Pulmonary artery endothelial cell (primary cell): ENCODE results near the gene NHLRC4. TPM values are rescaled to one million over a fixed set of nuclear protein-coding genes. Genes with fewer than 3 reads are reported as not detected.
A peak's percentile ranks its signal among the peaks of the same experiment; 100 is the strongest.

Source experiments
- DNase-seq: peaks from one replicate; pipeline ENCODE4 v3.0.0-alpha.2; 2011; ENCODE audit warnings: low read depth, low spot score
- total RNA-seq: library from RNA; depleted of rRNA; stranded (reverse); fragments of >200 nt; gene quantifications from 2 replicates; pipeline ENCODE4 v1.2.3, GENCODE V29; 2014

The NHLRC4 gene, protein sequence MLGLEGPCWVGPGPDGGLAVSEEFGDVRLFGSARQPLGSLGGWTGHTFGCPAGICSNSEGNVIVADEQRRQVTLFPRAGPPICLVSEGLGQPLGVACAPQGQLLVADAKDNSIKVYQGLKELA
- 0.71 and 2.1 TPM in 2 replicates for total RNA-seq

DNA sequence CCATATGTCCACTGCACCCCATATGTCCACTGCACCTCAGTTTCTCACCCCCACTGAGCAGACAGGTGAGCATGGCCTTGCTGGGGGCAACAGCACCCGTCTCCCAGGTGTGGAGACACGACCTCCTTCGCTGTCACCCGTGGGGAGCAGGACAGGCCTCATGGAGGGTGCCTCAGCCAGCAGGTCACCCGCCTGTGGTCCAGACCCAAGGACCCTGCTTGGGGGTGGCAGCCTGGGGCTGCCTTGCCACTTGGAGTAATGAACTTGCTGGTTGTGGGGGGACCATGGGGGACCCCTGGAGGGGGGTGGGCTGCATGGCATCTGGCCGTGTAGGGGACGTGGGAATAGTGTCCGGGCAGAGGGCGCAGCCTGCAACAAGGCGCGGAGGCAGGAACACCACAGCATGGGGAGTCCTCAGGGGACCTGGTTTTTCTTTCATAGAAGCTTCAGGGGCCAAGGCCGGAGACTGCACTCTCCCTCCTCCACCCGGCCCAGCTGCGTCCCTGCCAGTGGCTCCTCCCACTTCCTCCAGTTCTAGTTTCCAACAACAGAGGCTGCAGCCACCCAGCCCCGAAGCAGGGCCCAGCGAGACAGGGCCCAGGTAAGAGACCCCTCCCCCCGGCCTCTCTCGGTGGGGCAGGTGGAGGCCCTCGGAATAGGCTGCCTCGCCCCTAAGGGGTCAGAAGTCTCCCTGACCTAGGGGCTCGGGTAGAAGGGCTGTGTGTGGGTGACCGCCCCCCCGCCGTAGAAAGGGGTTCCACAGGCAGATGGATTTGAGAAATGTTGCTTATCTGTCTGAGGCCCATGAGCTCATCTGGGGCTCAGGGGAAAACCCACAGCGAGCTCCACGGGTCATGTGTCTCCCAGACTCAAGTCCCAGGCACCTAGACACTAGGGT, at the start of gene NHLRC4:
TSS of gene NHLRC4 (plus strand) at position 531 of the 898 bp plus-strand sequence. CDS start 1,043 bp downstream, outside the sequence.
- peak; percentile 19 for DNase-seq

DNA sequence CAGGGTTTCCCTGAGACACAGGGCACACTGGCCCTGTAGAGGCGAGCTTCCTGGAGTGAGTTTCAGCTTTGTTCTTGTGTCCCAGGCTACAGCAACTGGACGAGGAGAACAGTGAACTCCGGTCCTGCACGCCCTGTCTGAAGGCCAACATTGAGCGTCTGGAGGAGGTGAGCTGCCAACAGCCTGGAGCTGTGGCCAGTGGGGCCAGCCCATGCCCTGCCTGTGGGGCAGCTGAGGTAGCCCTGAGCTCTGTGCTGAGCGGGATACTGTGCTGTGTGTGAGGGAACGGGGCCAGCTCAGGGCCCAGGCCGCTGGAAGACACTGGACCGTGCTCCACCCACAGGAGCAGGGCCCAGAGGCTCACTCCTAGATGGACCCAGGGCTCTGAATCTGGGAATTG, 47.9 kb upstream of the NHLRC4 start:
- DNase-seq: no peak

DNA sequence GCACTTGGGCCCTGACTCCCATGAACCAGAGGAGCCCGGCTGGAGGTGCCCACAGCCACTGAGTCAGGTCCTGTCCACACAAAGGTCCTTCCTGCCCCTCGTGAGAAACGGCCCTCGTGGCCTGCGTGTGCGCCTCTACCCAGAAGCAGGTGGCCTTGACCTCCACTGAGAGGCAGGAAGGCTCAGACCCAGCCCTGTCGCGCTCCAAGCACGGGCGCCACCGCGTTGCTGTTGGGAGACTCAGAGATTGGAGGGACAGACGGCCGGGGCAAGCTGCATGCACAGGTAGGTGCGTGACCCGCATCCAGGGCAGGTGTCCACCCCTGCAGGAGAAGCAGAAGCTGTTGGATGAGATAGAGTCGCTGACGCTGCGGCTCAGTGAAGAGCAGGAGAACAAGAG, 47.4 kb upstream of the NHLRC4 start:
- DNase-seq: no peak

DNA sequence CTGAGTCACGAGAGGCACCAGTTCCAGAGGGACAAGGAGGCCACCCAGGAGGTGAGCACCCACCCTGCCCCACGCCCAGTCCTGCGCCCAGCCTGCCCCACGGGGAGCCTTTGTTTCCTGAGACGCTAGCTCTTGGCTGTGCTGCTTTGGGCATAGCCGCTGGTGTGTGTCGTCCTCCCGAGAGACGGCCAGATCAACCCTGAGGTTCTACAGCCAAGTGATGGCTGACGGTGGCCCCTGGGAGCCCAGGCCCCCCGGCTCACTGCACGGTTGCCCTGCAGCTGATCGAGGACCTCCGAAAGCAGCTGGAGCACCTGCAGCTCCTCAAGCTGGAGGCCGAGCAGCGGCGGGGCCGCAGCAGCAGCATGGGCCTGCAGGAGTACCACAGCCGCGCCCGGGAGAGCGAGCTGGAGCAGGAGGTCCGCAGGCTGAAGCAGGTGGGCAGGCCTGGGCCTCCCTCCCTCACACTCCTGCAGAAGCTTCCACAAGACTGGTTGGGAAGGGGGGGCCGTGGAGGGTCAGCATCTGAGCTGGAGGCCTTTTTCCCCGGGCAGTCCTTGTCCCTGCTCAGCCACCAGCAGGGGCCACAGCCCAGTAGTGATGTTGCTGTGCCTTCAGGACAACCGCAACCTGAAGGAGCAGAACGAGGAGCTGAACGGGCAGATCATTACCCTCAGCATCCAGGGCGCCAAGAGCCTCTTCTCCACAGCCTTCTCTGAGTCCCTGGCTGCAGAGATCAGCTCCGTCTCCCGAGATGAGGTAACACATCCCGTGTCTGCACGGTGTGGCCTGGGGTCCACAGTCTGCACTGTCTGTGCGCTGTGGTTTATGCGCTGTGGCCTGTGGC, 46.7 kb upstream of the NHLRC4 start:
- no peak for DNase-seq

DNA sequence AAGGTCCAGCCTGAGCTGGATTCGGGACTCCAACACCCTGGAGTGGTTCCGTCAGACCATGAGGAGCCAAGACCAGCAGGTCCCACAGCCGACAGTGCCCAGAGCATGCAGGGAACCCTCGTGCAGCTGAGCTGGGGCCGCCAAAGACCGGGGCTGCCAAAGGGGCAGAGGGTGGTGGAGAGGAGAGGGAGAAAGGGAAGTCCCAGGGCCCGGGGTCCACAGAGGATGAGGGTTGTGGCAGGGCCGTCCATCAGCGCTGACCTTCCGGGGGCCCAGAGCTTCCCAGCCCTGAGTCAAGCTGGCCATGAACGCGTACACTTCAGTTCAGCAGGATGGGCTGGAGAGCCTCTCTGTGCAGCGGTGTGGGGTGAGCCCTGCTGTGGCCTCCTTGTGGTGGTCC, 46.0 kb upstream of the NHLRC4 start:
- DNase-seq: no peak

DNA sequence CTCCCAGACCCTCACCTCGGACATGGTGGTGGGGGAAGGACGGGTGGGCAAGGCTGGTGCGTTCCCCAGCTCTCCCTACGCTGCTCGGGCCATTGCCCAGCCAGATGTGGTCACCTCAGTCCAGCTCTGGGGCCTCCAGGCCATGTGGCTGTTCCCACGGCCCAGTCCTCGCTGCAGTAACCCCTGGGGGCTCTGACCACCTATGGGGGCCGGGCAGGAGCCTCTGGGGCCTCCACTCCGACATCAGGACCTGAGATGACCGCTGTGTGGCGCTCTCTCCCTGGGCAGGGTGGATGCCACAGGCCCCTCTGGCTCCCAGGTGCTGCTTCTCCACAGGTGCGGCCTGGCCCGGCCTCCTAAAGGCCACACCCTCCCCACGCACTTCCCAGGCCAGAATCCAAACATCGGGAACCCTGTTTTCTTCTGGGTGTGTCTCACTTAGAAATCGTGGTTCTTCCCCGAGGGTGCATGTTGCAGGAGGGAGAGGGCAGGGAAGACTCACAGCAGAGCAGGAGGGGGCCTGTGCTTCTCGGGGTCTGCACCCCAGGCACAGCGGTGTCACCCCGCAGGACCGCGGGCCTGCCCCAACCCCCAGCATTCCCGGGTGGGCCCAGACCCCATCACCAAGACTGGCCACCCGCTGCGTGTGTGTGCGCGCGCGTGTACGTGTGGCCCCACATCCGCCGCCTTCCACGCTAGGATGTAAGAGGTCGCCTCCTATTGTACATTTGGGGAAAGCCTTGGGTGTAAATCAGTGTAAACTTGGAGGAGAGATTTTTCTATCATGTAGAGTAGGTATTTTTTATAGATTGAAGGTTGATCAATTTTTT, 45.2 kb upstream of the NHLRC4 start:
- no peak for DNase-seq

DNA sequence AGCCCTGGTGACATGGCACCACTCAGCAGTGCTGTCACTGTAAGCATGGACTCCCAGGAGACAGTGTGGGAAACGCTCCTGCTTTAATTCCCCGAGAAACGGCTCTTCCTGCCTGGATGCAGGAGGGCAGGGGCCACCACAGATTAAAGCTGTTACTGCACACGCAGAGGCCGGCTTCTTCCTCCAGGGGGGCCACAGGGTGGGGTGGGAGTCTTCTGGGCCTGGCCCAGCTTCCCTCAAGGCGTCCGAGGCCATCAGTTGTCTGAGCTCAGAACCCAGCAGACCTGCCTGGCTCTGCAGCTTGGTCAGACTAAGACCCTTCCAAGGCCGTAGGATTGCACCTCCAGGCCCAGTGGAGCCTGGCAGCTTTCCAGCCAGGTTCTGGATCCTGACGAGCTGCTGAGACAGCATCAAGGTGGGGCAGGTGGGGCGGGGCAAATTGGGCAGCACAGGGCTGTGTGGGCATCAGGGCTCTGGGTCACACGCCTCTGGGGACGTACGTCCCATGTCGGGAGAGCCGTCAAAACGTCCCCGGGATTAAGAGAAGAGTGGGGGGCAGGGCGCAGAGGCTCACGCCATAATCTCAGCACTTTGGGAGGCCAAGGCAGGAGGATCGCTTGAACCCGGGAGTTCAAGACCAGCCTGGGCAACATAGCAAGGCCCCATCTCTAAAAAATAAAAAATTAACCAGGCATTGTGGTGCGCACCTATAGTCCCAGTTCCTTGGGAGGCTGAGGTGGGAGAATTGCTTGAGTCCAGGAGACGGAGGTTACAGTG, 44.3 kb upstream of the NHLRC4 start:
- DNase-seq: no peak

DNA sequence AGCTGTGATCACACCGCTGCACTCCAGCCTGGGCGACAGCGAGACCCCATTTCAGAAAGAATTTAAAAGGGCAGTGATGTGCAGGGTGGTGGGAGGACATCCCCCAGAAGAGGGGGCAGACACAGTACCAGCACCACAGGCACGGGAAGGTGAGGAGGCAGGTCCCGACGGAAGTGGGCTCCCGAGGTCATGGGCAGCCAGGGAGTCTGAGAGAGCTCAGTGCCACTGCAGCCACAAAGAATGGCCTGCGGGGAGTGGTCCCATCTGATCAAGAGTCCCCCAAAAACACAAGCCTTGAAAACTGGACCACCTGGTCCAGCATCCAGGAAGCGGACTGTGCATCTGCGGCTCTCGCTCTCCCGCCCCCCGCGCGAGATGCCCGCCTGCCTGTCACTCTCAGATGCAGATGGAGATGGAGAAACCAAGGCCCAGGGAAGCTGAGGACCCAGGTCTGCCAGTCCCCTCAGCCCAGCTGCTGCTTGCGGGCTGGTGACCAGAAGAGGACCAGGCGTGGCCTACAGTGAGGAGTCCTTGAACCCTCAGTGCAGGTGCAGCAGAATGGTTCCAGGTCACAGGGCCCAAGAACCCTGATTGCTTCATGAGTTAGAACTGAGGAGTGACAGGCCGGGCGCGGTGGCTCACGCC, 43.6 kb upstream of the NHLRC4 start:
- no peak for DNase-seq

DNA sequence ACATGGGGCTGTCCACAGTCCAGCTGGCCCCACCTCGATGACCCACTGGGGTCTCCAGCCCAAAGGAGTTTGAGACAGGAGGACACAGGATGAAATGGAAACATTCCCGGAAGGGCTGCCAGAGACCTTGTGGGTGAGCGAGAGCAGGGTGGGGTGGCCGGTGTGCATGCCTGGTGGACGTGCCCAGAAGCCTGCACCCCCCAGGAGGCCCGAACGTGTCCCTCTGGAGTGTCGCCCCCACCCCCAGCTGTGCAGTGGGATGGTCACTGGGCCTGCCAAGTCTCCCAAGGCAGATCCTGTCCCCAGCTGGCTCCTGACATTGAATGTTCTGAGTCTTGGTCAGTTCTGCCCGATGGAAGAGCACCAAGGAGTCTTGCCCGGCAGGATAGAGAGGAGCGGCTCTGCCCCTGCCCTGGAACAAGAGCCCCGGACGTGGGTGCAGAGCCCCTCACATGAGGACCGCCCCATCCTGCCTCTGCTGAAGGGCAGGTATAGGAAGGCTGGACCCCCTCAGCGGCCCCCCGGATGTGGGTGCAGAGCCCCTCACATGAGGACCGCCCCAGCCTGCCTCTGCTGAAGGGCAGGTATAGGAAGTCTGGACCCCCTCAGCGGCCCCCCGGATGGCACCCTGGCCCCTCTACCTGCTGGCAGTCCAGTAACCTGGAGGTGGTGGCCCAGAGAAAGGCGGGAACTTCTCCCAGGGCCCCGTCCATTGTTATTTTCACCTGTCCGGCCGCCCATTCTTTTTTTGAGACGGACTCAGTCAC, 42.3 kb upstream of the NHLRC4 start:
- DNase-seq: no peak

DNA sequence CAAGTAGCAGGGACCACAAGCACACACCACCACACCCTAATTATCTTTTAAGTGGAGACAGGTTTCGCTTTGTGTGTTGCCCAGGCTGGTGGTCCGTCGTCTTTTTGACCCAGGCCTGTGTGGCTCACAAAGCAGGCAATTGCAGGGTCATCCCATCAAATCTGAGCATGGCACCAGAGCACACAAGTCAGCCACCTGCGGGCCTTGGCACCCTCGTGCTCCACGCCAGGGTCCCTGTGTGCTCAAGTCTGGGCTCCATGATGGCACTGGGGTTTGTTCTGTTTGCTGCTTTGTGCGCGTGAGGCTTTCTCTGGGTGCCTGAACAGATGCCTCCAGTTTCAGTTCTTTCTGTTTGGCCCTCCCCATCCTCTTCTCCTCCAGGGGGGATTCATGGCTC, 41.7 kb upstream of the NHLRC4 start:
- DNase-seq: no peak

DNA sequence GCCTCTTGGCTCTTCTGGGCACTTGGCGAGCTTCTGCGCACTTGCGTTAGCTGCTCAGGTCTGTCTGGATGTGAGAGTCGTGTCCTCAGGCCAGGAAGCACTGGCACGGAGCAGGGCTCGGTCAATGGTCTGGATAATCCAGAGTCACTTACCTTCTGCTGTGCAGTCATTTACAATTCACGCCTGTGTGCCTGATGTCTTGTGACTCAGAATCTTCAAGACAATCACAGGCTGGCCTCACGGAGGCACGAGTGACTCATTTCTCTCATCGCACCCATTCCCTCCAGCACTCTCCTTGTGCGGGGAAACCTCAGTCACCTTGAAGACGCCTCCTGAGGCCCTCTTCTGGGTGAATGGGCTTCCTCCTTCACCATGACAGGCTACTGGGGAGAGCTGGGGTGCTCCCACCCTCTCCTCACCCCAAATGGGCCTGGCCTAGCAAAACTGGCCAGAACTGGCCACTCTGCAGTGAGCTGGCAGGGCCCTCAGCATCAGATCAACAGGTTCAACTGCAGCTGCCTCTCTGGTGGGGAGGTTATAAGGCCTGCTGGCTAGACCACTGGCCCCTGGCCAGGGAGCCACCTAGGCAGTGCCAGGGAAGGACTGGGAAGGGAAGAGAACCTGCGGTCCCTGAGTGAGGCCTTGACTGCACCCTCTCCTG, 41.2 kb upstream of the NHLRC4 start:
- DNase-seq: peak; percentile 55

DNA sequence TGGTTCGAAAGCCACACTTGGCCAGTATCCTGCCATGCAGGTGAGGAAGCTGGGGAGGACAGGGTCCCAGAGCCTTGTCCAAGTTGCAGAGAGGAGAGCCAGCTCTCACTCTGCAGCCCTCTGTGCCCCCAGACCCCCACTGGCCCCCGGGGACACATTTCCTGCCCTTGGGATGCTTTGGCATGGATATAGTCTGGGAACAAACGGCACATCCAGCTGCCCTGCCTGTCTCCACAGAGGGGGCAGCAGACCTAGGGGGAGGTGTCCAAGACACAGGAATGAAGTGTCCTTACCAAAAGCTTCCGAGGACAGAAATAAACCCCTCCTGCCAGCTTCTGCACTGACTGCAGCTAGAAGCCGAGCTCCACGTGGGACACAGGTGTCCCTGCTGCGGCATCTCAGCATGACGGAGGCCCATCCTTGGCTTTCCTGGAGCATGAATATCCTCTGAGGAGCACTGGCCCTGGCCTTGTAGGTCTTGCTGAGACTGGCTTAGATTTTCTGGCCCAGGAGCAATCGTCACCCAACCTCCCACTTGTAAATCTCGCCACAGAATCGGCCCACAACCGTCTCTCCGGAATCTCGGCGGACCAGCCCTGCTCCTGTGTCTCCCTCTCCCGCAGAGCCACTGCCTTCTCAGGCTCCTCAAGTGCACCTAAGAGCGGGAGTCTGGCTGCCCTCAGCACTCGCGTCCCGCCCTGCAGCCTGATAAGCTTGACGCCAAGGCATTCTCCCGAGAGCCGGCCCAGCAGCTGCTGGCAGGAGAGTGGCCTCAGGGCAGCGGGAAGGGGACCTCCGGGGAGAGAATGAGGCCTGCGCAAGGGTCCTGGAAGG, 40.4 kb upstream of the NHLRC4 start:
- DNase-seq: no peak

DNA sequence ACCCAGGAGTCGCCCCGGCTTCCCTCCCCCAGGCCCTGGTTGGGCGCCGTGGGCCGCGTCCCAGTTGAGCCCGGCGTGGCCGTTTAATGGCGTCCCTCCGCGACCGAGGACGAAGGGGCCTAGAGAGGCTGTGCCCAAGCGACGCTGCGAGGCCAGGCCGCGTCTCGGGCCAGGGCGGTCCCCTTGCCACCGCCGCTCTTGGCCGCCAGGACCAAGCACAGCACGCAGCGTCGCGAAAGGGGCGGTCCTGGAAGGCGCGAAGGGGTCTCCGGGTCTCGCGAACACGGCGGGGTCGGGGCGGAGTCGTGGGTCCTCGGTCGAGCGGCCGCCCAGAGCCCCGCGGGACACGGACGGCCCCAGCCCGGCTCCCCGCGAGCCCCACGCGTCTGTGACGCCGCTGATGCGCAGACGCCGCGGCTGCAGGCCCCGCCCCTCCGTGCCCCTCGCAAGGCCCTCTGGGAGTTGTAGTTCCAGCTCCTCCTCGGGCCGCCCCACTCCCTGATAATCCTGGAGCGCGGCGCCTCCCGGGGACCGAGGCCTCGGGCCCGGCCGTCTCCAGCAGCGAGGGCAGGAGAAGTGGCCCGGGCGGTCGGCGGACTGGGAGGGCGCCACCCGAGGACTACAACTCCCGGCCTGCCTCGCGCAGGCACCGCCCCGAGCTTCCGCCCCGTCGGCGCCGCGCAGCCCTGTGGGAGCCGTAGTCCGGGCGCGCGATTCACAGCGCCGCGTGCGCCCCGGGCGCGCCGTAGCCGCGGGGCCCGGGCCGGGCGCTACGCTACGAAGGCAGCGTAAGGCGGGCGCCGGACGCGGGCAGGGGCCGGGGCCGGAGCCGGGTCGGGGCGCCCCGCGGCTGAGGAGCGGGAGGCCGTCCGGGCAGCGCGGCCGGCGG, 39.5 kb upstream of the NHLRC4 start, which contains the start of gene CAPN15:
TSS of gene CAPN15 (plus strand) at position 698 of the 889 bp plus-strand sequence. CDS start 19,127 bp downstream, outside the sequence.
- peak; percentile 56 for DNase-seq

DNA sequence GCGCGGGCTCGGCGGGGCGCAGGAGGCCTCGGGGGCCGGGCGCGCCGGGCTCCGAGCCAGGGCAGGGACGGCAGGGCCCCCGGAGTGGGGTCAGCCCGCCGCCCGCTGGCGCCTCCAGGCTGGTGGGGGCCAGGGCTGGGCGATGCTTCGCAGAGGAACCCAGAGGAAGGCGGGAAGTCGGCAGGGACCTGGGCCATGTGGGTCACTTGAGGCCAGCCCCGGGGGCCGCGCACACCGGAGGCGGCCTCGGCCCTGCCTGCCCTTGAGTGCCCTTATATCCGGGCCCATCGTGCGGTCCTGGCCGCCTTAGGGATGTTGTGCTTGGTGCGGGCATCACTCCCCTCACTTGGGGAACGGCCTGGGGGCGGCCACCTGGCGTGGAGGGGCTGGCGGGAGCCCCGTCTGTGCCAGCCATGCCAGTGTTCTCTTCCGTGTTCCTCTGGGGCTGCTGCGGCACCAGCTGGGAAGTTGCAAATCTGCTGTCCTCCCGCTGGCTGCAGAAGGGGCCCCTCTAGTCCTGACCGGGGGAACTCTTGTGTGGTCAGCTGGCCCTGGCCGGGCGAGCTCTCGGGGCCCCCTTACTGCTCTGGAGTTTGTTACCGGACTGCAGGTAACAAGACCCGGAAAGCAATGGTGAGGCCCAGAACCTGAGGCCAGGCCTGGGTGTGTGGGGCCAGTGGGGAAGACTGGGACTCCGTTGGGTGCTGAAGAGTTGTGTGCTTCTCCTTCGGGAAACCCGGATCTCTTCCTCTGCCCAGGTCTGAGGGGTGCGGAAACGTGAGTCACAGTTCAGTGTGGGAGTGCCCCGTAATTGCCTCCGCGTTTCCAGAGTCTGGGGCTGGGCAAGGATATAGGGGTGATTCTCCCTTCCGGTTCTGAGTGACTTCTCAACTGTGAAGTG, 38.4 kb upstream of the NHLRC4 start:
- DNase-seq: no peak

DNA sequence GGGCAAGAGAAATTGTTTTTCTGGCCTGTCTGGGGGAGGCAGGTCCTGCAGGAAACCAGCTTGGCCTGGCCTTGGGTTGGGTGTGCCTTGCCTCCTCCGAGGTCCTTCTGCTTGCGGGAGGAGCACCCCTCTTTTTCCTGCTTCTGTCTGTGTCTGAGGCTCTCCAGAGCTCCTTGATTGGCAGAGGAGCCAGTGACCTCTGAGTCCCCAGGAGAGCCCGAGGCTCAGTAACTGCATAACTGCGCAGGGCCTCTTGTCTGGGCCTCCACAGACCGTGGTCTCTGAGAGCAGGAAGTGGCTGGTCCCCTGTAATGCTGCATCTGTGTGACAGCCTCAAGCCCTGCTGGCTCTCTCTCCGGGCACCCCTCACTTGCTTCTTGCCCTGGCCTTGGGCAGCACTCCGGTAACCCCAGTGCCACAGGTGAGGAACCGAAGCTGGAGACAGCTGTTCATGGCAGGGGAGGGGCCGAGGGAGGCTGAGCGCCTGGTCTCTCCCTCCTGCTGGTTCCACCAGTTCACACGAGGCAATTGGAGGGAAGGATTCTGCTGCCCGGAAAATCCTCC, 37.7 kb upstream of the NHLRC4 start:
- DNase-seq: no peak
